GM19239 (cell line): Measurements from ENCODE around the gene CAPN12.
A peak's percentile ranks its signal among the peaks of the same experiment; 100 is the strongest.

Experiments
- DNase-seq: peaks from one replicate; pipeline ENCODE4 v3.0.0; 2011; ENCODE audit warnings: low spot score; ENCODE audit not compliant: insufficient read length
- FAIRE-seq: peaks from 2 replicates; lab custom pipeline; 2011; peaks lifted over from hg19 to GRCh38; lab: Jason Lieb, UNC

CAPN12 gene

GRCh38 chr19:38684862-38685665, 59.2 kb downstream of the CAPN12 start:
- FAIRE-seq (no peak), DNase-seq (no peak)

- no peak for DNase-seq
- FAIRE-seq = peak; percentile 8
These were observed 60.0 kb downstream of the CAPN12 start for GRCh38 chr19:38684078-38684861.

GRCh38 chr19:38683393-38684077, 60.7 kb downstream of the CAPN12 start:
- DNase-seq = no peak
- no peak for FAIRE-seq

GRCh38 chr19:38682872-38683392, 61.3 kb downstream of the CAPN12 start:
- no peak for FAIRE-seq
- no peak for DNase-seq

- FAIRE-seq (no peak), DNase-seq (no peak)
These were observed 61.9 kb downstream of the CAPN12 start for GRCh38 chr19:38682195-38682867.
